ENCODE data around the gene KATNAL2. TPM values are rescaled to one million over a fixed set of nuclear protein-coding genes. Genes with fewer than 3 reads are reported as not detected.

The KATNAL2 gene
- total RNA-seq, 2 donors from 2014 or later, result 1.3 to 2.2 TPM

GRCh38 chr18:46939998-46940571 is 22.7 kb downstream of the KATNAL2 start:
- H3K9me3 ChIP-seq, result no peaks in the 10 kb centered on the region
- intact Hi-C loops (cut with DNase I), result no loop called here
- H3K36me3 ChIP-seq, result no peaks in the 10 kb centered on the region
- DNase-seq, result no peak
- TF ChIP-seq CTCF (IDR thresholded peaks at IDR 0.05), result no peak
- H3K27ac ChIP-seq, result no peak overlapping the region
- H3K27me3 ChIP-seq, result no peaks in the 10 kb centered on the region
- no peak overlapping the region for H3K9ac ChIP-seq (ENCODE audit: low read depth in 2 of 2, low read length in 2 of 2)
- H3K4me3 ChIP-seq, result no peak overlapping the region
- no peaks in the 10 kb centered on the region for H3K4me1 ChIP-seq

GRCh38 chr18:46942646-46943045 is 25.2 kb downstream of the KATNAL2 start:
- intact Hi-C loops (cut with DNase I), result no loop called here
- H3K9me3 ChIP-seq, result no peaks in the 10 kb centered on the region

DNA sequence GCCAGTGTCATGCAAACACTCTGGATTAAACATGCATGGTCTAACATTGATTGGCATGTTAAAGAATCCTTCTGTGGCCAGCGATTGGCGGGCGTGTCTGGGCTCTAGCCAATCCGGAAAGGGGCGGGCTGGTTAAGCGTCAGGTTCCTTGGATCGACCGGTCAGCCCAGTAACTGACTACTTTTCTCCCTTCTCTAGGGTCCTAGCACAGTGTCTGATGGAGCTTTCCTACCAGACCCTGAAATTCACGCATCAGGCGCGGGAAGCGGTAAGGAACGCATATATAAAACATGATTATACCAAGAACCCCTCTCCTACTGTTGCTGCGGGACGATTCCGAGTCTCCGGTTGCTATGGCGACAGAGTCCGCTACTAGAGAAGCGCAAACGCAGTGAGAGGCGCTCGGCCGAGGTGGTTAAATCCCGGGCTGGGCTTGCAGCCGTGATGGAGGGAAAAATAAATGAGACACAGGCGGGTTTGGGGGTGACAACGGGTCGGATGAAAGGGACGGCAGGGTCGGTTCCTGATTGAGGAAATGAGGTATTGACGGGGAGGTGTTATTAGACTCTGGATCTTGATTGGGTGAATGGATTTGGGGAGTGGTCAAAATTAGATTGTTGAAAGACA is 29.4 kb downstream of the KATNAL2 start:
- intact Hi-C loops (cut with DNase I), result no loop called here
- no peak overlapping the region for H3K9ac ChIP-seq (ENCODE audit: low read depth in 2 of 2, low read length in 2 of 2)
- no peaks in the 10 kb centered on the region for H3K4me1 ChIP-seq

More at GRCh38 chr18:46942646-46943045, 25.2 kb downstream of the KATNAL2 start:
- Histone ChIP-seq H3K27me3 (no peaks in the 10 kb centered on the region), H3K36me3 (no peaks in the 10 kb centered on the region), H3K9ac (ENCODE audit: low read depth in 2 of 2, low read length in 2 of 2) (no peak overlapping the region), H3K4me1 (no peaks in the 10 kb centered on the region), H3K4me3 (no peak overlapping the region), H3K27ac (no peak overlapping the region)
- TF ChIP-seq CTCF (IDR thresholded peaks at IDR 0.05), result no peak
- DNase-seq, result no peak

DNA sequence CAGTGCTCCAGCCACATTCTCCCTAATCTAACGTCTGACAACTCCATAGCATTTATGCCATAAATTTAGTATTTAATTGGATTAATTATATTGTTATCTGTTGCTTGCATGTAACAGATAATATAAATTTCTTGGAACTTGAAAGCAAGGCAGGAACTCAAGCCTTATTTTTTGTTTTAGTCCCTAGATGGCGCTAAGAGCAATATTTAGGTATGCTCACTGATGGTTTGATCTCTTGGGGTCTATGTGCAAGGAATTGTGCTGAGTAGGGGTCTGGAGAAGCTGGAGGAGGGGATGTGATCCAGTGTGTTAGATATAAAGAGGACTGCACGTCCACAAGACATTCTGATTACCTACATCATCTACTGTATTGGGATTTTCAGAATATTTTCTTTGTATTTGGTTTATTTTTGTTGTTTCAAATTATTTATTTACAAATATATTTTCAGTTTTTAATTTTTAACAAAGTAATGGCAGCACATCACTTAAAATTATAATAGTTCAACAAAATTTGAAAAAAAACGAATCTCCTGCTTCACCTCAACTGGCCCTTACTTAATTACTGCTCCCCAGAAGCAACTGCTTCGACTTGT is 32.8 kb downstream of the KATNAL2 start:
- Histone ChIP-seq H3K27ac (no peak overlapping the region), H3K9ac (ENCODE audit: low read depth in 2 of 2, low read length in 2 of 2) (no peak overlapping the region), H3K27me3 (no peaks in the 10 kb centered on the region), H3K4me3 (no peak overlapping the region), H3K36me3 (no peaks in the 10 kb centered on the region), H3K9me3 (no peaks in the 10 kb centered on the region), H3K4me1 (no peaks in the 10 kb centered on the region)
- intact Hi-C loops (cut with DNase I), result no loop called here
- TF ChIP-seq CTCF (IDR thresholded peaks at IDR 0.05), result no peak
- no peak for DNase-seq

More for the DNA sequence above, 29.4 kb downstream of the KATNAL2 start:
- H3K36me3 ChIP-seq, result no peaks in the 10 kb centered on the region
- peak; percentile 83 for DNase-seq
- H3K27me3 ChIP-seq, result no peaks in the 10 kb centered on the region
- H3K9me3 ChIP-seq, result no peaks in the 10 kb centered on the region
- H3K27ac ChIP-seq, result no peak overlapping the region
- H3K4me3 ChIP-seq, result peak overlapping the region; percentile 50
- TF ChIP-seq CTCF (IDR thresholded peaks at IDR 0.05), result no peak

DNA sequence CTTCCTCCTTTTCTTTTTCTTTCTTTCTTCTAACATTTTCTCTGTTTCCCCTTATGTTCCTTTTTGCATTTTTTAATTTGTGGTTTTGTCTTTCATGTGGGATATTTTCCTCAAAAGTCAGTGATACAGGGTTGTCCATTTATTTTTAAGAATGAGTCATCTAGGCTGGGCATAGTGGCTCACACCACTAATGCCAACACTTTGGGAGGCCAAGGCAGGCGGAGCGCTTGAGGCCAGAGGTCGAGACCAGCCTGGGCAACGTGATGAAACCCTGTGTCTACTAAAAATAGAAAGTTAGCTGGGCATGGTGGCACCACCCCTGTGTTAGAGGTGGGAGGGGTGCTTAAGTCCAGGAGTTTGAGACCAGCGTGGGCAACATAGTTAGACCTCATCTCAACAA is 35.8 kb downstream of the KATNAL2 start:
- H3K27ac ChIP-seq, result no peak overlapping the region
- H3K9me3 ChIP-seq, result no peaks in the 10 kb centered on the region
- no peak overlapping the region for H3K4me3 ChIP-seq
- no peak overlapping the region for H3K9ac ChIP-seq (ENCODE audit: low read depth in 2 of 2, low read length in 2 of 2)
- TF ChIP-seq CTCF (IDR thresholded peaks at IDR 0.05), result no peak
- intact Hi-C loops (cut with DNase I), result no loop called here
- no peaks in the 10 kb centered on the region for H3K27me3 ChIP-seq
- DNase-seq, result no peak
- no peaks in the 10 kb centered on the region for H3K36me3 ChIP-seq
- no peaks in the 10 kb centered on the region for H3K4me1 ChIP-seq

All from colonic mucosa (tissue), 4 donors.